GM12878 (cell line): ENCODE results near the gene SIGMAR1. TPM values are rescaled to one million over a fixed set of nuclear protein-coding genes. Genes with fewer than 3 reads are reported as not detected.
A peak's percentile ranks its signal among the peaks of the same experiment; 100 is the strongest.

Source experiments
- CBFB ChIP-seq: IDR thresholded peaks from 2 replicates; pipeline ENCODE4 v1.6.1; 2016; ENCODE audit warnings: antibody characterized with exemption, low read depth
- CREB1 ChIP-seq: IDR thresholded peaks from 2 replicates; pipeline ENCODE4 v1.6.1; 2012; ENCODE audit warnings: low read depth, mild to moderate bottlenecking, inconsistent platforms
- DPF2 ChIP-seq: fragments of 450-650 bp; IDR thresholded peaks from 2 replicates; pipeline ENCODE4 v1.6.1; 2017; ENCODE audit warnings: mild to moderate bottlenecking
- IRF4 ChIP-seq: IDR thresholded peaks from 2 replicates; pipeline ENCODE4 v1.6.1; 2011; ENCODE audit warnings: low read depth, low read length
- KLF5 ChIP-seq: fragments of 450-650 bp; IDR thresholded peaks from 2 replicates; pipeline ENCODE4 v1.6.1; 2014; ENCODE audit warnings: mild to moderate bottlenecking; ENCODE audit not compliant: partially characterized antibody
- MTA2 ChIP-seq: fragments of 450-650 bp; IDR thresholded peaks from 2 replicates; pipeline ENCODE4 v1.6.1; 2016; ENCODE audit warnings: low read depth, mild to moderate bottlenecking, moderate library complexity
- NBN ChIP-seq: fragments of 450-650 bp; IDR thresholded peaks from 2 replicates; pipeline ENCODE4 v1.6.1; 2016
- POU2F2 ChIP-seq: IDR thresholded peaks from 3 replicates; pipeline ENCODE4 v1.6.1; 2011; ENCODE audit warnings: low read depth, mild to moderate bottlenecking, low read length, borderline replicate concordance
- RBBP5 ChIP-seq: fragments of 200-600 bp; sonication (generic); conservative IDR thresholded peaks from 2 replicates; pipeline ENCODE4 v1.6.1; 2016
- RCOR1 ChIP-seq: conservative IDR thresholded peaks from 2 replicates; pipeline ENCODE4 v1.6.1; 2012; ENCODE audit warnings: low read depth, low read length, improper control_type of control experiment
- RELA ChIP-seq: fragments of 450-650 bp; IDR thresholded peaks from 2 replicates; pipeline ENCODE4 v1.8.0; 2014; ENCODE audit warnings: borderline replicate concordance; ENCODE audit not compliant: partially characterized antibody
- RFX5 ChIP-seq: IDR thresholded peaks from 2 replicates; pipeline ENCODE4 v1.6.1; 2011; ENCODE audit warnings: low read depth, low read length, improper control_type of control experiment
- SMAD1 ChIP-seq: fragments of 450-650 bp; IDR thresholded peaks from 2 replicates; pipeline ENCODE4 v1.6.1; 2018; ENCODE audit warnings: mild to moderate bottlenecking, low read depth; ENCODE audit not compliant: partially characterized antibody
- TARDBP ChIP-seq: IDR thresholded peaks from 2 replicates; pipeline ENCODE4 v1.6.1; 2016; ENCODE audit warnings: borderline replicate concordance
- TCF12 ChIP-seq: IDR thresholded peaks from 2 replicates; pipeline ENCODE4 v1.6.1; 2011; ENCODE audit warnings: low read depth, mild to moderate bottlenecking, low read length
- ZNF207 ChIP-seq: fragments of 450-650 bp; IDR thresholded peaks from 2 replicates; pipeline ENCODE4 v1.6.1; 2014; ENCODE audit warnings: antibody characterized with exemption, mild to moderate bottlenecking, borderline replicate concordance
- polyA plus RNA-seq, 11 experiments: library from polyadenylated mRNA; depleted of rRNA in 4 of 11; unstranded in 6 of 11; stranded (reverse) in 5 of 11; fragments of >200 nt; fragmentation: Nextera tagmentation in 4 of 11; fragmentation: Illumina TruSeq in 1 of 11; extraction: Ambion mirVana in 4 of 11; extraction: Trizol in 1 of 11; gene quantifications; 1 replicate in 1 of 11; 2 replicates in 10 of 11; pipeline versions ENCODE4 v1.2.1 to v1.2.3, GENCODE V29; 2011 to 2016; ENCODE audit warnings: inconsistent platforms in 2 of 11, missing spikeins in 2 of 11, low read depth in 1 of 11
- total RNA-seq, 4 experiments: library from RNA; depleted of rRNA in 3 of 4; stranded (reverse); fragments of >200 nt in 3 of 4; fragmentation: Illumina TruSeq in 1 of 4; extraction: Trizol in 1 of 4; gene quantifications; 2 replicates each; pipeline versions ENCODE4 v1.2.1 to v1.2.3, GENCODE V29; 2013 to 2021
- TF ChIP-seq, protein P1 (sequence below): IDR thresholded peaks from 2 replicates; pipeline ENCODE4 v1.6.1; 2011; ENCODE audit warnings: borderline replicate concordance, low read depth, mild to moderate bottlenecking, moderate library complexity, mixed read lengths, low read length; ENCODE audit not compliant: insufficient read depth; ENCODE audit errors: extremely low read length
- TF ChIP-seq, protein P2 (sequence below): IDR thresholded peaks from 2 replicates; pipeline ENCODE4 v1.6.1; 2012; ENCODE audit warnings: low read depth, low read length, improper control_type of control experiment
- TF ChIP-seq, protein P3 (sequence below): fragments of 450-650 bp; IDR thresholded peaks from 2 replicates; pipeline ENCODE4 v1.6.1; 2016; ENCODE audit warnings: mild to moderate bottlenecking, moderate library complexity, borderline replicate concordance
- TF ChIP-seq, protein P4 (sequence below): fragments of 450-650 bp; IDR thresholded peaks from 2 replicates; pipeline ENCODE4 v1.6.1; 2017; ENCODE audit warnings: borderline replicate concordance
- TF ChIP-seq, protein P5 (sequence below): IDR thresholded peaks from 2 replicates; pipeline ENCODE4 v1.6.1; 2011; ENCODE audit warnings: low read depth, low read length, improper control_type of control experiment, borderline replicate concordance
- TF ChIP-seq, protein P6 (sequence below): fragments of 450-650 bp; IDR thresholded peaks from 2 replicates; pipeline ENCODE4 v1.6.1; 2016; ENCODE audit warnings: mild to moderate bottlenecking

SIGMAR1 gene
- total and polyA plus RNA-seq, 10 of the 15 experiments (the other 5 are each of a cell fraction or from before 2014, with no cell fraction given), result 7.1 to 133 (median 69.5) TPM

DNA sequence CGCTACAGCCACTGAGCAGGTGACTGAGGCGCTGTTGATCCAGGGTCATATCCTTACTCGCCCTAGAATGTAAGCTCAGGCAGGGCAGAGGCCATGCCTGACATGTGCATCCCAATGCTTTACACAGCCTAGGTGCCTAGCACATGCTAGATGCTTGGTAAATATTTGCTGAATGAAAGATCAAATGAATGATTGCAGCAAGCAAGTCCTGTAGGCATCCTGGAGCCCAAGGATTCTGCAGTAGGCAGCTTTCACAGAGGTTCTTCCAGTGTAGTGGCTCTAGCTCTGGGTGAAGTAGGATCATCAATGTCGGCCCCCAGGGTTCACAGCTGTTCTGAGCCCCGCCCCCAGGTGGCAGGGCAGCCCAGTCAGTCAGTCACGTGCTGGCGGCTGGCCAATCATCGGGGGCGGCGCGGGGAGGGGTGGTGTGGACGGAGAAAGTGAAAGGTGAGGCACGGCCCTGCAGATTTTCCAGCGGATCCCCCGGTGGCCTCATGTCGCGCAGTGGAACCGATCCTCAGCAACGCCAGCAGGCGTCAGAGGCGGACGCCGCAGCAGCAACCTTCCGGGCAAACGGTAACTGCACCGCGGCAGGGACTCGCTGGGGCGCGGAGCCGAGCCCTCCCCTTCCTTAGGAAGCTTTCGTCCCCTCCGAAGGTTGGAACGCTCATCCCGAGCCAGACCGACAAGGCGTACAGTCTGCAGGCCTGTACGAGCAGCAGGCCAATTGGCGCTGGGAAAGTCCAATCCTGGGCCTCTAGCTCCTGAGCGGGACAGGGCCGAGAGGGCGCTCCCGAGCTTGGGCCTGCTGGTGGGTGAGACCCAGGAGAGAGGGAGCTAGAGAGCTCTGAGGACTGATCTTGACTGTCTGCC lies 8.9 kb upstream of the SIGMAR1 start, which contains the start of gene GALT (continued):
- TF ChIP-seq, protein P1, sequence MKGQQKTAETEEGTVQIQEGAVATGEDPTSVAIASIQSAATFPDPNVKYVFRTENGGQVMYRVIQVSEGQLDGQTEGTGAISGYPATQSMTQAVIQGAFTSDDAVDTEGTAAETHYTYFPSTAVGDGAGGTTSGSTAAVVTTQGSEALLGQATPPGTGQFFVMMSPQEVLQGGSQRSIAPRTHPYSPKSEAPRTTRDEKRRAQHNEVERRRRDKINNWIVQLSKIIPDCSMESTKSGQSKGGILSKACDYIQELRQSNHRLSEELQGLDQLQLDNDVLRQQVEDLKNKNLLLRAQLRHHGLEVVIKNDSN, result peak; percentile 99
- TF ChIP-seq POU2F2, result 0 out of 3 replicates have a peak, but pooled peaks have one; percentile 37
- TF ChIP-seq TCF12, result peak; percentile 76; the same call in 1 of the 2 replicates
- TF ChIP-seq, protein P2, sequence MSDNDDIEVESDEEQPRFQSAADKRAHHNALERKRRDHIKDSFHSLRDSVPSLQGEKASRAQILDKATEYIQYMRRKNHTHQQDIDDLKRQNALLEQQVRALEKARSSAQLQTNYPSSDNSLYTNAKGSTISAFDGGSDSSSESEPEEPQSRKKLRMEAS, result peak; percentile 99
- TF ChIP-seq RBBP5, result no peak
- TF ChIP-seq KLF5, result peak; percentile 81
- no peak for TF ChIP-seq RFX5
- TF ChIP-seq, protein P3, sequence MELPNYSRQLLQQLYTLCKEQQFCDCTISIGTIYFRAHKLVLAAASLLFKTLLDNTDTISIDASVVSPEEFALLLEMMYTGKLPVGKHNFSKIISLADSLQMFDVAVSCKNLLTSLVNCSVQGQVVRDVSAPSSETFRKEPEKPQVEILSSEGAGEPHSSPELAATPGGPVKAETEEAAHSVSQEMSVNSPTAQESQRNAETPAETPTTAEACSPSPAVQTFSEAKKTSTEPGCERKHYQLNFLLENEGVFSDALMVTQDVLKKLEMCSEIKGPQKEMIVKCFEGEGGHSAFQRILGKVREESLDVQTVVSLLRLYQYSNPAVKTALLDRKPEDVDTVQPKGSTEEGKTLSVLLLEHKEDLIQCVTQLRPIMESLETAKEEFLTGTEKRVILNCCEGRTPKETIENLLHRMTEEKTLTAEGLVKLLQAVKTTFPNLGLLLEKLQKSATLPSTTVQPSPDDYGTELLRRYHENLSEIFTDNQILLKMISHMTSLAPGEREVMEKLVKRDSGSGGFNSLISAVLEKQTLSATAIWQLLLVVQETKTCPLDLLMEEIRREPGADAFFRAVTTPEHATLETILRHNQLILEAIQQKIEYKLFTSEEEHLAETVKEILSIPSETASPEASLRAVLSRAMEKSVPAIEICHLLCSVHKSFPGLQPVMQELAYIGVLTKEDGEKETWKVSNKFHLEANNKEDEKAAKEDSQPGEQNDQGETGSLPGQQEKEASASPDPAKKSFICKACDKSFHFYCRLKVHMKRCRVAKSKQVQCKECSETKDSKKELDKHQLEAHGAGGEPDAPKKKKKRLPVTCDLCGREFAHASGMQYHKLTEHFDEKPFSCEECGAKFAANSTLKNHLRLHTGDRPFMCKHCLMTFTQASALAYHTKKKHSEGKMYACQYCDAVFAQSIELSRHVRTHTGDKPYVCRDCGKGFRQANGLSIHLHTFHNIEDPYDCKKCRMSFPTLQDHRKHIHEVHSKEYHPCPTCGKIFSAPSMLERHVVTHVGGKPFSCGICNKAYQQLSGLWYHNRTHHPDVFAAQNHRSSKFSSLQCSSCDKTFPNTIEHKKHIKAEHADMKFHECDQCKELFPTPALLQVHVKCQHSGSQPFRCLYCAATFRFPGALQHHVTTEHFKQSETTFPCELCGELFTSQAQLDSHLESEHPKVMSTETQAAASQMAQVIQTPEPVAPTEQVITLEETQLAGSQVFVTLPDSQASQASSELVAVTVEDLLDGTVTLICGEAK, result no peak; the same call in 1 of the 2 replicates
- 0 out of 2 replicates have a peak, but pooled peaks have one; percentile 17 for TF ChIP-seq MTA2
- peak; percentile 31 for TF ChIP-seq DPF2
- no peak for TF ChIP-seq TARDBP
- 0 out of 2 replicates have a peak, but pooled peaks have one; percentile 36 for TF ChIP-seq ZNF207
- TF ChIP-seq SMAD1, result no peak
- TF ChIP-seq, protein P4, sequence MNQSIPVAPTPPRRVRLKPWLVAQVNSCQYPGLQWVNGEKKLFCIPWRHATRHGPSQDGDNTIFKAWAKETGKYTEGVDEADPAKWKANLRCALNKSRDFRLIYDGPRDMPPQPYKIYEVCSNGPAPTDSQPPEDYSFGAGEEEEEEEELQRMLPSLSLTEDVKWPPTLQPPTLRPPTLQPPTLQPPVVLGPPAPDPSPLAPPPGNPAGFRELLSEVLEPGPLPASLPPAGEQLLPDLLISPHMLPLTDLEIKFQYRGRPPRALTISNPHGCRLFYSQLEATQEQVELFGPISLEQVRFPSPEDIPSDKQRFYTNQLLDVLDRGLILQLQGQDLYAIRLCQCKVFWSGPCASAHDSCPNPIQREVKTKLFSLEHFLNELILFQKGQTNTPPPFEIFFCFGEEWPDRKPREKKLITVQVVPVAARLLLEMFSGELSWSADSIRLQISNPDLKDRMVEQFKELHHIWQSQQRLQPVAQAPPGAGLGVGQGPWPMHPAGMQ, result no peak
- TF ChIP-seq RELA, result peak; percentile 68
- peak; percentile 77 for TF ChIP-seq NBN
- peak; percentile 47; the same call in 1 of the 2 replicates for TF ChIP-seq CREB1
- TF ChIP-seq, protein P5, sequence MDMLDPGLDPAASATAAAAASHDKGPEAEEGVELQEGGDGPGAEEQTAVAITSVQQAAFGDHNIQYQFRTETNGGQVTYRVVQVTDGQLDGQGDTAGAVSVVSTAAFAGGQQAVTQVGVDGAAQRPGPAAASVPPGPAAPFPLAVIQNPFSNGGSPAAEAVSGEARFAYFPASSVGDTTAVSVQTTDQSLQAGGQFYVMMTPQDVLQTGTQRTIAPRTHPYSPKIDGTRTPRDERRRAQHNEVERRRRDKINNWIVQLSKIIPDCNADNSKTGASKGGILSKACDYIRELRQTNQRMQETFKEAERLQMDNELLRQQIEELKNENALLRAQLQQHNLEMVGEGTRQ, result peak; percentile 94
- no peak for TF ChIP-seq CBFB
- TF ChIP-seq RCOR1, result no peak
- TF ChIP-seq IRF4, result 0 out of 2 replicates have a peak, but pooled peaks have one; percentile 47
- TF ChIP-seq, protein P6, sequence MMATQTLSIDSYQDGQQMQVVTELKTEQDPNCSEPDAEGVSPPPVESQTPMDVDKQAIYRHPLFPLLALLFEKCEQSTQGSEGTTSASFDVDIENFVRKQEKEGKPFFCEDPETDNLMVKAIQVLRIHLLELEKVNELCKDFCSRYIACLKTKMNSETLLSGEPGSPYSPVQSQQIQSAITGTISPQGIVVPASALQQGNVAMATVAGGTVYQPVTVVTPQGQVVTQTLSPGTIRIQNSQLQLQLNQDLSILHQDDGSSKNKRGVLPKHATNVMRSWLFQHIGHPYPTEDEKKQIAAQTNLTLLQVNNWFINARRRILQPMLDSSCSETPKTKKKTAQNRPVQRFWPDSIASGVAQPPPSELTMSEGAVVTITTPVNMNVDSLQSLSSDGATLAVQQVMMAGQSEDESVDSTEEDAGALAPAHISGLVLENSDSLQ, result peak; percentile 83
